GM12892 (cell line): ENCODE results near the gene ATP6V1E1.

ENCODE experiments used
- POLR2A ChIP-seq: IDR thresholded peaks from 2 replicates; pipeline ENCODE4 v1.6.1; 2011; ENCODE audit warnings: low read depth, low read length, control low read depth
- POLR2AphosphoS5 ChIP-seq: IDR thresholded peaks from 2 replicates; pipeline ENCODE4 v1.6.1; 2011; ENCODE audit warnings: low read depth, low read length, control low read depth
- TAF1 ChIP-seq: IDR thresholded peaks from 2 replicates; pipeline ENCODE4 v1.6.1; 2011; ENCODE audit warnings: low read depth, mild to moderate bottlenecking, control low read depth, low read length, borderline replicate concordance

DNA sequence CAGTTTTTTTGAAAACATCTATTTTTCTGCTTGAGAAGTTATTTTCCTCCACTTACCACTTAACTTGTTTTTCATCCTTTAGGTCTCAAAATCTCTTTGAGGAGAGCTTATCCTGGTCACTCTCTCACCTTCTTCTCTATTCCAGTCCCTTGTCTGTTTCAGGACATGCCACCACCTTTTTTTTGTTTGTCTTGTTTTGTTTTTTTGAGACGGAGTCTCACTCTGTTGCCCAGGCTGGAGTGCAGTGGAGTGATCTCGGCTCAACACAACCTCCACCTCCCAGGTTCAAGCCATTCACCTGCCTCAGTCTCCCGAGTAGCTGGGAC, 5.4 kb upstream of the ATP6V1E1 start:
- no peak for TF ChIP-seq POLR2A
- no peak for TF ChIP-seq POLR2AphosphoS5
- no peak for TF ChIP-seq TAF1
